IPS DF 19.7 (cell line): ENCODE results near the gene MTHFD2.

Experiments used
- DNase-seq: peaks from one replicate; pipeline ENCODE4 v3.0.0-alpha.2; 2013; ENCODE audit warnings: low read depth, low spot score

Gene MTHFD2

DNA sequence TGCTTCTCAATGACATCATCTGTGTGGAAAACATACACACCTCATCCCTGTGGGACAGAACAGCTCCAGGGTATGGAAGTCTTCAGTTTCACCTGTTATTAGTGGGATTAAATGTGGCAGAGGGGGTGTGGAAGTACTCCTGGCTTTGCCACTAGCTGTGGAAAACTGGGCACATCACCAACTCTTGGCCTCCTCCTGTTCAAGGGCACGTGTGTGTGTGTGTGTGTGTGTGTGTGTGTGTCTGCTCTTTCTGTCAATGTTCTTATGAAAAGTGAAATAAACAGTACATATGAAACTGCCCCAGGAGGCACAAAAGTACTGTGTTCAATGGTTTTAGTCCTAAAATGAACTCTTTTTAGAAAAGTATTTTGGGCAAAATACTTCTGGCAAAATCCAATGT, 65.9 kb downstream of the MTHFD2 start:
- no peak for DNase-seq

- DNase-seq: no peak
Observed at GRCh38 chr2:74267068-74267467, 68.7 kb downstream of the MTHFD2 start.
